Neural progenitor cell (in vitro differentiated cells): ENCODE measurements around the gene TMEM170A. TPM values are rescaled to one million over a fixed set of nuclear protein-coding genes. Genes with fewer than 3 reads are reported as not detected.

ENCODE experiments used
- DNase-seq: peaks from one replicate; pipeline ENCODE4 v3.0.0-alpha.2; 2016; ENCODE audit warnings: low spot score
- H2AFZ ChIP-seq: fragments of 200-600 bp; sonication (generic); replicated peaks from 2 replicates; pipeline ENCODE4 v1.6.1; 2016; ENCODE audit warnings: antibody characterized with exemption
- H3F3A ChIP-seq: fragments of 200-600 bp; sonication (generic); 2 replicates; pipeline ENCODE4 v1.6.1; 2016; ENCODE audit warnings: antibody characterized with exemption, low read depth
- H3K27ac ChIP-seq: fragments of 200-600 bp; sonication (generic); 2 replicates; pipeline ENCODE4 v1.5.1; 2016; ENCODE audit warnings: mild to moderate bottlenecking
- H3K27me3 ChIP-seq: fragments of 200-600 bp; sonication (generic); 2 replicates; pipeline ENCODE4 v1.6.1; 2016; ENCODE audit warnings: mild to moderate bottlenecking, moderate library complexity
- H3K36me3 ChIP-seq: fragments of 200-600 bp; sonication (generic); 2 replicates; pipeline ENCODE4 v1.5.1; 2016
- H3K4me1 ChIP-seq: fragments of 200-600 bp; sonication (generic); 2 replicates; pipeline ENCODE4 v1.6.1; 2016; ENCODE audit warnings: mixed run types
- H3K4me2 ChIP-seq: fragments of 200-600 bp; sonication (generic); 2 replicates; pipeline ENCODE4 v1.6.1; 2016
- H3K4me3 ChIP-seq: fragments of 200-600 bp; sonication (generic); 2 replicates; pipeline ENCODE4 v1.5.1; 2016
- H3K79me2 ChIP-seq: fragments of 200-600 bp; sonication (generic); 2 replicates; pipeline ENCODE4 v1.6.1; 2016; ENCODE audit warnings: low read depth
- H3K9ac ChIP-seq: fragments of 200-600 bp; sonication (generic); 2 replicates; pipeline ENCODE4 v1.6.1; 2016
- H3K9me3 ChIP-seq: fragments of 200-600 bp; sonication (generic); 2 replicates; pipeline ENCODE4 v1.5.1; 2016; ENCODE audit warnings: low read depth
- H4K20me1 ChIP-seq: fragments of 200-600 bp; sonication (generic); 2 replicates; pipeline ENCODE4 v1.6.1; 2016; ENCODE audit warnings: low read depth
- H3K27ac Mint-ChIP-seq: 3 replicates; pipeline ENCODE4 v1.8.0; 2021; ENCODE audit warnings: mixed read lengths
- H3K27me3 Mint-ChIP-seq: 2 replicates; pipeline ENCODE4 v1.8.0; 2022; ENCODE audit warnings: low read depth, mild to moderate bottlenecking, inconsistent platforms, moderate library complexity, mixed read lengths; ENCODE audit not compliant: insufficient read depth
- H3K36me3 Mint-ChIP-seq: 3 replicates; pipeline ENCODE4 v1.8.0; 2021; ENCODE audit warnings: mixed read lengths
- H3K4me1 Mint-ChIP-seq: 3 replicates; pipeline ENCODE4 v1.8.0; 2021; ENCODE audit warnings: mixed read lengths
- H3K4me3 Mint-ChIP-seq: 3 replicates; pipeline ENCODE4 v1.8.0; 2021; ENCODE audit warnings: mild to moderate bottlenecking, moderate library complexity, mixed read lengths
- H3K9me3 Mint-ChIP-seq: 3 replicates; pipeline ENCODE4 v1.8.0; 2020; ENCODE audit warnings: mixed read lengths
- EZH2 ChIP-seq: fragments of 200-600 bp; sonication (generic); IDR thresholded peaks from 2 replicates; pipeline ENCODE4 v1.6.1; 2017; ENCODE audit warnings: antibody characterized with exemption, mild to moderate bottlenecking, moderate library complexity
- EZH2phosphoT487 ChIP-seq: fragments of 200-600 bp; sonication (generic); IDR thresholded peaks from 2 replicates; pipeline ENCODE4 v1.6.1; 2017; ENCODE audit warnings: antibody characterized with exemption
- total RNA-seq: library from RNA; depleted of rRNA; stranded (reverse); fragments of >200 nt; gene quantifications from 2 replicates; pipeline ENCODE4 v1.2.3, GENCODE V29; 2015; ENCODE audit warnings: low replicate concordance
- TF ChIP-seq, protein P1 (sequence below): fragments of 200-600 bp; sonication (generic); IDR thresholded peaks from 2 replicates; pipeline ENCODE4 v1.5.1; 2017; ENCODE audit warnings: antibody characterized with exemption, mild to moderate bottlenecking

Gene TMEM170A
- total RNA-seq, 1 donor from 2014 or later: 77.0 TPM

DNA sequence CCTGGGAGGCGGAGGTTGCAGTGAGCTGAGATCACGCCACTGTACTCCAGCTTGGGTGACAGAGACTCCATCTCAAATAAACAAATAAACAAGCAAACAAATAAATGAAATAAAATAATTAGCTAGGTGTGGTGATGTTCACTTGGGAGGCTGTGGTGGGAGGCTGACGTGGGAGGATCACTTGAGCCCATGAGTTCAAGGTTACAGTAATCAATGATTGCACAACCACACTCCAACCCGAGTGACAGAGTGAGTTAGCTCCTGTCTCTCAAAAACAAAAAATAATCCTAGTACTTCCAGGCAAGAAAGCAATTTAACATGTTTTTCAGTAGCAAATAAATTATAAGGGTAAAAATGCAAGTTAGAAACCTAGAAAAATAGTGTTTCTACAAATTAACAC is 57.5 kb downstream of the TMEM170A start:
- no peak overlapping the region for H3K4me3 ChIP-seq
- peaks cover 17% of the 10 kb centered on the region for H3K36me3 Mint-ChIP-seq

GRCh38 chr16:75402821-75403475 is 61.5 kb downstream of the TMEM170A start:
- H3K4me2 ChIP-seq: no peak overlapping the region
- no peaks in the 10 kb centered on the region for H3K79me2 ChIP-seq
- TF ChIP-seq EZH2phosphoT487 (no peak), EZH2 (no peak)
- TF ChIP-seq, protein P1, sequence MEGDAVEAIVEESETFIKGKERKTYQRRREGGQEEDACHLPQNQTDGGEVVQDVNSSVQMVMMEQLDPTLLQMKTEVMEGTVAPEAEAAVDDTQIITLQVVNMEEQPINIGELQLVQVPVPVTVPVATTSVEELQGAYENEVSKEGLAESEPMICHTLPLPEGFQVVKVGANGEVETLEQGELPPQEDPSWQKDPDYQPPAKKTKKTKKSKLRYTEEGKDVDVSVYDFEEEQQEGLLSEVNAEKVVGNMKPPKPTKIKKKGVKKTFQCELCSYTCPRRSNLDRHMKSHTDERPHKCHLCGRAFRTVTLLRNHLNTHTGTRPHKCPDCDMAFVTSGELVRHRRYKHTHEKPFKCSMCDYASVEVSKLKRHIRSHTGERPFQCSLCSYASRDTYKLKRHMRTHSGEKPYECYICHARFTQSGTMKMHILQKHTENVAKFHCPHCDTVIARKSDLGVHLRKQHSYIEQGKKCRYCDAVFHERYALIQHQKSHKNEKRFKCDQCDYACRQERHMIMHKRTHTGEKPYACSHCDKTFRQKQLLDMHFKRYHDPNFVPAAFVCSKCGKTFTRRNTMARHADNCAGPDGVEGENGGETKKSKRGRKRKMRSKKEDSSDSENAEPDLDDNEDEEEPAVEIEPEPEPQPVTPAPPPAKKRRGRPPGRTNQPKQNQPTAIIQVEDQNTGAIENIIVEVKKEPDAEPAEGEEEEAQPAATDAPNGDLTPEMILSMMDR: peak; percentile 72
- H3K27me3 ChIP-seq: no peaks in the 10 kb centered on the region
- H3F3A ChIP-seq: peaks cover 13% of the 10 kb centered on the region
- H3K4me1 ChIP-seq: no peaks in the 10 kb centered on the region
- H4K20me1 ChIP-seq: no peaks in the 10 kb centered on the region
- H3K9me3 Mint-ChIP-seq: no peaks in the 10 kb centered on the region
- no peak overlapping the region for H3K4me3 ChIP-seq
- H3K4me3 Mint-ChIP-seq: no peak overlapping the region
- no peak overlapping the region for H2AFZ ChIP-seq
- peaks cover 14% of the 10 kb centered on the region for H3K36me3 Mint-ChIP-seq
- no peak overlapping the region for H3K27ac Mint-ChIP-seq
- no peak overlapping the region for H3K9ac ChIP-seq
- H3K4me1 Mint-ChIP-seq: no peaks in the 10 kb centered on the region
- H3K9me3 ChIP-seq: no peaks in the 10 kb centered on the region
- no peak overlapping the region for H3K27ac ChIP-seq
- H3K36me3 ChIP-seq: no peaks in the 10 kb centered on the region
- peak; percentile 16 for DNase-seq
- no peaks in the 10 kb centered on the region for H3K27me3 Mint-ChIP-seq

More for the DNA sequence above, 57.5 kb downstream of the TMEM170A start:
- H3K4me1 Mint-ChIP-seq: no peaks in the 10 kb centered on the region
- H3K4me3 Mint-ChIP-seq: no peak overlapping the region
- Histone ChIP-seq H3F3A (peaks cover 13% of the 10 kb centered on the region), H4K20me1 (no peaks in the 10 kb centered on the region), H2AFZ (no peak overlapping the region), H3K9me3 (no peaks in the 10 kb centered on the region), H3K27me3 (no peaks in the 10 kb centered on the region), H3K79me2 (no peaks in the 10 kb centered on the region), H3K4me2 (no peak overlapping the region), H3K4me1 (no peaks in the 10 kb centered on the region), H3K27ac (no peak overlapping the region), H3K36me3 (peaks cover 5% of the 10 kb centered on the region), H3K9ac (no peak overlapping the region)
- TF ChIP-seq EZH2 (no peak), EZH2phosphoT487 (no peak)
- TF ChIP-seq, protein P1: no peak
- no peak overlapping the region for H3K27ac Mint-ChIP-seq
- DNase-seq: no peak
- H3K27me3 Mint-ChIP-seq: no peaks in the 10 kb centered on the region
- H3K9me3 Mint-ChIP-seq: no peaks in the 10 kb centered on the region

DNA sequence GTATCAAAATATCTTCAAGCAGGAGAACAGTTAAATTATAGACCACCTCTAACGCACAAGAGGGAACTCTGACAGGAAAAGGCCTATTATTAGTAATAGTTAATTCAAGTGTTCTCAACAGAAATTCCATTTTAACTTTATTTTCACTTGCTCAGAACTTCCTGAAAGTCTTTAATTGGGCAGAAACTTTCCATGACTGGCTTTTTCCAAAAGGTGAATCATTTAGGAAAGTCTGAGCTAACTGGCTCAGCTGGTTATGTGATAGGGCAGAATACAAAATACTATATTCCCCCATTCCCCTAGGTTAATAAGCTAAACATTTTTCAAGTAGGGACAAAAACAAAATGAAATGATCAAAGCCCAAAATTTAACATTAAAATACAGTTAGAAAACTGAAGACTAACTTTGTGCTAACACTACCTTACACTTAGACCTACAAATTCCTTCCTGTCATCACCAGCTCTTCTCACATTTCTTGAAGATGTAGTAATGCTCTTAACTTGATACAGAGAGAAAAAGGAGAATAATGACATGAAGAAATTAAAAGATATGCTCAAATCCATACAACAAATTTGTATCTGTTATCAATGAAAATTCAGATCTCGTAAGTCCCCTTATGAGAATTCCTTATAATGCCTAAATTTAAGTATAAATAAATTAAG is 62.2 kb downstream of the TMEM170A start:
- Mint-ChIP-seq H3K4me1 (no peaks in the 10 kb centered on the region), H3K9me3 (no peaks in the 10 kb centered on the region), H3K4me3 (no peak overlapping the region), H3K27ac (no peak overlapping the region), H3K27me3 (no peaks in the 10 kb centered on the region), H3K36me3 (peaks cover 14% of the 10 kb centered on the region)
- H3K4me3 ChIP-seq: no peak overlapping the region
- H3K79me2 ChIP-seq: no peaks in the 10 kb centered on the region
- H3K27ac ChIP-seq: no peak overlapping the region
- TF ChIP-seq EZH2 (no peak), EZH2phosphoT487 (no peak)
- H3K9ac ChIP-seq: no peak overlapping the region
- no peak for DNase-seq
- H3K4me1 ChIP-seq: no peaks in the 10 kb centered on the region
- no peak overlapping the region for H2AFZ ChIP-seq
- H3K4me2 ChIP-seq: no peak overlapping the region
- peaks cover 13% of the 10 kb centered on the region for H3F3A ChIP-seq
- H3K9me3 ChIP-seq: no peaks in the 10 kb centered on the region
- no peaks in the 10 kb centered on the region for H4K20me1 ChIP-seq
- no peaks in the 10 kb centered on the region for H3K27me3 ChIP-seq
- no peaks in the 10 kb centered on the region for H3K36me3 ChIP-seq

DNA sequence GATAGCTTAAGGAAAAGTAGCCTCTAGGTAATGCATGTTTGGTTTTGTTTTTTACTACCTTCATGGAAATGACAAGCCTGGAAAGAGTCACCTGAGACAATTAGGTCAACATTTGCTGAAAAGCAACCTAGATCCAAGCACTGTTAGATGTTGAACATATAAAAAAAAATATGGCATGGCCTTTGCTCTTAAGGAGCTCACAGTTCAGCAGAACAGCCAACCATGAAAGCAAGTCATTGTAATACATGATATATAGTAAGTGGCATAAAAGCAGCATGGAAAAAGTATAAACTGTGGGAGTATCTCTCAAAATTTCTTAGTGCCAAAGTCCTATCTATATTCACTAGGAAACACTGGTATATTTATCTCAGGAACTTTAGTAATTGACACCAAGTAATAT is 62.8 kb downstream of the TMEM170A start:
- H3K4me2 ChIP-seq: no peak overlapping the region
- peaks cover 11% of the 10 kb centered on the region for H3K36me3 Mint-ChIP-seq
- DNase-seq: no peak
- no peaks in the 10 kb centered on the region for H3K27me3 Mint-ChIP-seq
- no peaks in the 10 kb centered on the region for H3K4me1 ChIP-seq
- no peaks in the 10 kb centered on the region for H3K9me3 Mint-ChIP-seq
- TF ChIP-seq EZH2 (no peak), EZH2phosphoT487 (no peak)
- TF ChIP-seq, protein P1: no peak
- H4K20me1 ChIP-seq: no peaks in the 10 kb centered on the region
- no peak overlapping the region for H3K27ac ChIP-seq
- peaks cover 13% of the 10 kb centered on the region for H3F3A ChIP-seq
- no peak overlapping the region for H2AFZ ChIP-seq
- H3K9me3 ChIP-seq: no peaks in the 10 kb centered on the region
- no peak overlapping the region for H3K4me3 Mint-ChIP-seq
- no peaks in the 10 kb centered on the region for H3K79me2 ChIP-seq
- H3K27me3 ChIP-seq: no peaks in the 10 kb centered on the region
- no peak overlapping the region for H3K9ac ChIP-seq
- H3K36me3 ChIP-seq: no peaks in the 10 kb centered on the region
- no peak overlapping the region for H3K4me3 ChIP-seq
- no peak overlapping the region for H3K27ac Mint-ChIP-seq
- H3K4me1 Mint-ChIP-seq: no peaks in the 10 kb centered on the region
